DND-41 (cell line): Measurements from ENCODE around the gene ZBTB45.

Experiments used
- EZH2 ChIP-seq: IDR thresholded peaks from 3 replicates; pipeline ENCODE4 v1.6.1; 2012; ENCODE audit warnings: borderline replicate concordance, low read depth, mild to moderate bottlenecking, moderate library complexity, low read length, inconsistent platforms; ENCODE audit not compliant: severe bottlenecking
- TF ChIP-seq, protein P1 (sequence below): IDR thresholded peaks from 2 replicates; pipeline ENCODE4 v1.5.1; 2012; ENCODE audit warnings: borderline replicate concordance, low read length, moderate library complexity, mild to moderate bottlenecking; ENCODE audit not compliant: poor library complexity, severe bottlenecking; ENCODE audit errors: extremely low read depth

DNA sequence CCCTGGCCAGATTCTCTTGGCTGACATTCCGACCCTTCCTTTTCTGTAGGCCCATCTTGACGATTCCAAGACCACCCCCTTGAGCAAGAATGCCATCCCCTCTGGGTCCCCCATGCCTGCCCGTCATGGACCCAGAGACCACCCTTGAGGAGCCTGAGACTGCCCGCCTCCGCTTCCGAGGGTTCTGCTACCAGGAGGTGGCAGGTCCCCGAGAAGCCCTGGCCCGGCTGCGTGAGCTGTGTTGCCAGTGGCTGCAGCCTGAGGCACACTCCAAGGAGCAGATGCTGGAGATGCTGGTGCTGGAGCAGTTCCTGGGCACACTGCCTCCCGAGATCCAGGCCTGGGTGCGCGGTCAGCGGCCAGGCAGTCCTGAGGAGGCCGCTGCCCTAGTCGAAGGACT, 42.5 kb downstream of the ZBTB45 start:
- TF ChIP-seq, protein P1, sequence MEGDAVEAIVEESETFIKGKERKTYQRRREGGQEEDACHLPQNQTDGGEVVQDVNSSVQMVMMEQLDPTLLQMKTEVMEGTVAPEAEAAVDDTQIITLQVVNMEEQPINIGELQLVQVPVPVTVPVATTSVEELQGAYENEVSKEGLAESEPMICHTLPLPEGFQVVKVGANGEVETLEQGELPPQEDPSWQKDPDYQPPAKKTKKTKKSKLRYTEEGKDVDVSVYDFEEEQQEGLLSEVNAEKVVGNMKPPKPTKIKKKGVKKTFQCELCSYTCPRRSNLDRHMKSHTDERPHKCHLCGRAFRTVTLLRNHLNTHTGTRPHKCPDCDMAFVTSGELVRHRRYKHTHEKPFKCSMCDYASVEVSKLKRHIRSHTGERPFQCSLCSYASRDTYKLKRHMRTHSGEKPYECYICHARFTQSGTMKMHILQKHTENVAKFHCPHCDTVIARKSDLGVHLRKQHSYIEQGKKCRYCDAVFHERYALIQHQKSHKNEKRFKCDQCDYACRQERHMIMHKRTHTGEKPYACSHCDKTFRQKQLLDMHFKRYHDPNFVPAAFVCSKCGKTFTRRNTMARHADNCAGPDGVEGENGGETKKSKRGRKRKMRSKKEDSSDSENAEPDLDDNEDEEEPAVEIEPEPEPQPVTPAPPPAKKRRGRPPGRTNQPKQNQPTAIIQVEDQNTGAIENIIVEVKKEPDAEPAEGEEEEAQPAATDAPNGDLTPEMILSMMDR = no peak
- no peak for TF ChIP-seq EZH2
